Esophagus muscularis mucosa (tissue), 4 donors: Measurements from ENCODE around the gene COA7. TPM values are rescaled to one million over a fixed set of nuclear protein-coding genes. Genes with fewer than 3 reads are reported as not detected.

Experiments
- DNase-seq: peaks from one replicate; pipeline ENCODE4 v3.0.0-alpha.2; 2017; ENCODE audit errors: extremely low spot score
- H3K27ac ChIP-seq, 4 donors: fragments of 200-600 bp; sonication (generic); replicated peaks in 1 of 4; 1 replicate in 3 of 4; 2 replicates in 1 of 4; pipeline ENCODE4 v1.5.1; 2016 to 2019; ENCODE audit warnings: mild to moderate bottlenecking in 1 of 4
- H3K27me3 ChIP-seq, 4 donors: fragments of 200-600 bp; sonication (generic); one replicate each; pipeline versions ENCODE4 v1.5.1 to v1.6.0; 2016 to 2019
- H3K36me3 ChIP-seq, 4 donors: fragments of 200-600 bp; sonication (generic); one replicate each; pipeline ENCODE4 v1.5.1; 2016 to 2019
- H3K4me1 ChIP-seq, 4 donors: fragments of 200-600 bp; sonication (generic); one replicate each; pipeline ENCODE4 v1.5.1; 2016 to 2019
- H3K4me3 ChIP-seq, 4 donors: fragments of 200-600 bp; sonication (generic); 1 replicate in 2 of 4; 2 replicates in 2 of 4; pipeline ENCODE4 v1.5.1; 2016 to 2019; ENCODE audit warnings: mild to moderate bottlenecking in 4 of 4, moderate library complexity in 1 of 4
- H3K9me3 ChIP-seq, 4 donors: fragments of 200-600 bp; sonication (generic); 1 replicate in 3 of 4; 2 replicates in 1 of 4; pipeline ENCODE4 v1.5.1; 2016 to 2019
- EP300 ChIP-seq: sonication (generic); formaldehyde crosslinking; IDR thresholded peaks from one replicate; pipeline ENCODE4 v1.6.1; 2017; ENCODE audit warnings: antibody characterized with exemption
- POLR2A ChIP-seq: fragments of 450-650 bp; IDR thresholded peaks from one replicate; pipeline ENCODE4 v1.6.1; 2017; ENCODE audit warnings: antibody characterized with exemption, moderate library complexity, mild to moderate bottlenecking, low read depth
- POLR2AphosphoS5 ChIP-seq, 2 donors: sonication (generic); formaldehyde crosslinking; IDR thresholded peaks; one replicate each; pipeline ENCODE4 v1.6.1; 2017; ENCODE audit warnings: antibody characterized with exemption in 2 of 2
- WGBS: methylation state at CpG from one replicate; pipeline ENCODE4 v1.1.5; 2018; 5-methylcytosine and 5-hydroxymethylcytosine counted together
- intact Hi-C: fragments of 100-400 bp; cut with DNase I; formaldehyde crosslinking; loops from one replicate; pipeline ENCODE4 v1.15.1; 2023
- total RNA-seq, 4 donors: library from RNA; depleted of rRNA; stranded (reverse); fragments of >200 nt; gene quantifications; one replicate each; pipeline versions ENCODE4 v1.1.0 to v1.2.1, GENCODE V29; 2016
- TF ChIP-seq, protein P1 (sequence below), 3 experiments: fragments of 200-600 bp in 2 of 3; fragments of 450-650 bp in 1 of 3; sonication (generic) in 2 of 3; IDR thresholded peaks; one replicate each; pipeline ENCODE4 v1.5.1; 2017 to 2019; ENCODE audit warnings: antibody characterized with exemption in 3 of 3, mild to moderate bottlenecking in 2 of 3, moderate library complexity in 1 of 3

The COA7 gene
- total RNA-seq, 4 donors from 2014 or later = 8.3 to 9.7 (median 9.2) TPM

- Histone ChIP-seq H3K27me3 (no peaks in the 10 kb centered on the region), H3K4me1 (peaks cover 0 to 4% (median 2%) of the 10 kb centered on the region in 4 donors), H3K36me3 (peaks cover 17 to 28% (median 27%) of the 10 kb centered on the region in 4 donors), H3K4me3 (no peak overlapping the region), H3K9me3 (no peaks in the 10 kb centered on the region), H3K27ac (no peak overlapping the region)
- TF ChIP-seq EP300 = no peak
- no peak for TF ChIP-seq POLR2A
- no peak for TF ChIP-seq POLR2AphosphoS5 (IDR thresholded peaks at IDR 0.05)
- TF ChIP-seq, protein P1, sequence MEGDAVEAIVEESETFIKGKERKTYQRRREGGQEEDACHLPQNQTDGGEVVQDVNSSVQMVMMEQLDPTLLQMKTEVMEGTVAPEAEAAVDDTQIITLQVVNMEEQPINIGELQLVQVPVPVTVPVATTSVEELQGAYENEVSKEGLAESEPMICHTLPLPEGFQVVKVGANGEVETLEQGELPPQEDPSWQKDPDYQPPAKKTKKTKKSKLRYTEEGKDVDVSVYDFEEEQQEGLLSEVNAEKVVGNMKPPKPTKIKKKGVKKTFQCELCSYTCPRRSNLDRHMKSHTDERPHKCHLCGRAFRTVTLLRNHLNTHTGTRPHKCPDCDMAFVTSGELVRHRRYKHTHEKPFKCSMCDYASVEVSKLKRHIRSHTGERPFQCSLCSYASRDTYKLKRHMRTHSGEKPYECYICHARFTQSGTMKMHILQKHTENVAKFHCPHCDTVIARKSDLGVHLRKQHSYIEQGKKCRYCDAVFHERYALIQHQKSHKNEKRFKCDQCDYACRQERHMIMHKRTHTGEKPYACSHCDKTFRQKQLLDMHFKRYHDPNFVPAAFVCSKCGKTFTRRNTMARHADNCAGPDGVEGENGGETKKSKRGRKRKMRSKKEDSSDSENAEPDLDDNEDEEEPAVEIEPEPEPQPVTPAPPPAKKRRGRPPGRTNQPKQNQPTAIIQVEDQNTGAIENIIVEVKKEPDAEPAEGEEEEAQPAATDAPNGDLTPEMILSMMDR (IDR thresholded peaks at IDR 0.05) = no peak
- intact Hi-C loops = loop anchor here (10.0 kb wide), 2 partner anchors 130 to 280 kb away; partner anchors contain the start of genes ORC1, PRPF38A and TUT4
- 83% methylated on average over 1 of the region's 1 CpG for WGBS
- no peak for DNase-seq
Measured at GRCh38 chr1:52684545-52684944, 13.6 kb downstream of the COA7 start.

GRCh38 chr1:52683367-52683940 is 14.7 kb downstream of the COA7 start:
- Histone ChIP-seq H3K36me3 (peaks cover 17 to 21% (median 19%) of the 10 kb centered on the region in 4 donors), H3K27me3 (no peaks in the 10 kb centered on the region), H3K9me3 (no peaks in the 10 kb centered on the region), H3K4me3 (no peak overlapping the region), H3K4me1 (peaks cover 0 to 4% (median 2%) of the 10 kb centered on the region in 4 donors), H3K27ac (no peak overlapping the region)
- intact Hi-C loops = loop anchor here (10.0 kb wide), 2 partner anchors 129 to 279 kb away; partner anchors contain the start of genes ORC1, PRPF38A and TUT4
- TF ChIP-seq, protein P1 (IDR thresholded peaks at IDR 0.05) = no peak
- TF ChIP-seq POLR2AphosphoS5 (IDR thresholded peaks at IDR 0.05) (no peak), POLR2A (no peak), EP300 (no peak)
- DNase-seq = no peak
- WGBS = 85% methylated on average over 4 of the region's 4 CpGs

DNA sequence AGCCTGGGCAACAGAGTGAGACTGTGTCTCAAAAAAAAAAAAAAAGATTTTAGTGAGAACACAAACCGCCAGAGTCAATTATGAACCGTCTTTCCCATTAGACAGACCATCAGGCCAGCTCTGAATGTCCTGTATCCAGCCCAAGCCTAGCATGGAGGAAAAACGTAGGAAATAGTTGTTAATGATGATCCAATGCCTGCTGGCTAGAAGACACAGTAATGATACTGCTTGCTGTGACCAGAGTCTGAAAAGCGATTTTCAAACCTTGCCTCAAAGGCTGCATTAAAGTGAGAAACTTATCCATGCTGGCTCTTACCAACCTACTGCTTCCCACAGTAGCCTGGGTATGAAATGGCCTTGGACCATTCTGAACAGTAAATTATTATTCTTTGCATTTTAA is 17.0 kb downstream of the COA7 start:
- TF ChIP-seq POLR2AphosphoS5 (IDR thresholded peaks at IDR 0.05) (no peak), POLR2A (no peak), EP300 (no peak)
- TF ChIP-seq, protein P1 (IDR thresholded peaks at IDR 0.05) = no peak
- no peaks in the 10 kb centered on the region for H3K36me3 ChIP-seq
- H3K9me3 ChIP-seq = no peaks in the 10 kb centered on the region
- WGBS = 92% methylated on average over 4 of the region's 4 CpGs
- intact Hi-C loops = loop anchor here (10.0 kb wide), 2 partner anchors 126 to 276 kb away; partner anchors contain the start of genes ORC1, PRPF38A and TUT4
- H3K27ac ChIP-seq = no peak overlapping the region
- no peak overlapping the region for H3K4me3 ChIP-seq
- H3K4me1 ChIP-seq = peaks cover 0 to 2% (median 1%) of the 10 kb centered on the region in 4 donors
- no peak for DNase-seq
- H3K27me3 ChIP-seq = no peaks in the 10 kb centered on the region

DNA sequence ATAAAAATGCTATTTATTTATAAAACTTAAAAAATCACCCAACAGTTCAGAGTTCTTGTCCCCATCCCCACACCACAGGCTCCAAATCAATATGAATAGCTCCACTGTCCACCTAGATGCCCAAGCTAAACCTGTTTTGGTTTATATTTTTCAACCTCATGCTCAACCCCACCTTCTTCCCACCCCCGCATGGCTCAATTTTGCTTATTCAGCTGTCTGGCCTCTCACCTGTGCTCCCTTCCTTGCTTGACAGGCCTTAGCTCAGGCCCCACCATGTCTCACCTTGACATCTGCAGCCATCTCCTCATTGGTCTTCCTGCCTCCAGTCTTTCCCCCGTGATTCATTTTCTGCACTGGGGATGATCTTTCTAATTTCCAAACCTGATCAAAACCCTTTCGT is 17.8 kb downstream of the COA7 start:
- WGBS = 79% methylated on average over 3 of the region's 3 CpGs
- H3K27me3 ChIP-seq = no peaks in the 10 kb centered on the region
- no peak for DNase-seq
- H3K4me1 ChIP-seq = no peaks in the 10 kb centered on the region
- no peaks in the 10 kb centered on the region for H3K9me3 ChIP-seq
- no peaks in the 10 kb centered on the region for H3K36me3 ChIP-seq
- TF ChIP-seq, protein P1 (IDR thresholded peaks at IDR 0.05) = no peak
- no peak for TF ChIP-seq POLR2AphosphoS5 (IDR thresholded peaks at IDR 0.05)
- TF ChIP-seq POLR2A = no peak
- no peak for TF ChIP-seq EP300
- no peak overlapping the region for H3K27ac ChIP-seq
- no peak overlapping the region for H3K4me3 ChIP-seq
- intact Hi-C loops = loop anchor here (10.0 kb wide), 2 partner anchors 126 to 276 kb away; partner anchors contain the start of genes ORC1, PRPF38A and TUT4

DNA sequence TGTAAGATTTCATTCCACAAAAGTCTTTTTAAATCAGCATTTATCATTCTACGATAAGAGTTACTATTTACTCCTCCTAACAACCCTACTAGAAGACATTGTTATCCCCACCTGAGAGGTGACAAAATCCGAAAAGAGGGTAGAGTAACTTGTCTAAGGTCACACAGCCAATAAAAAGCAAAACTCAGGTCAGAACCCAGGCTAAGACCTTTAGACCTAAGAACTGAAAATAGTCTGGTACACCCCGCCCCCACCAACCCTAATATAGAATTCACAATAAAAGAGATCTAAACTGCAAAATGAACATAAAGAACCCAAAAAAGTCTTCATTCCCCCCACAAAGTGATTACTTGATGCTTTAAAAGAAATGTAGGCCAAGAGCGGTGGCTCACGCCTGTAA is 18.6 kb downstream of the COA7 start:
- Histone ChIP-seq H3K27ac (no peak overlapping the region), H3K36me3 (no peaks in the 10 kb centered on the region), H3K4me3 (no peak overlapping the region), H3K4me1 (no peaks in the 10 kb centered on the region), H3K9me3 (no peaks in the 10 kb centered on the region), H3K27me3 (no peaks in the 10 kb centered on the region)
- DNase-seq = no peak
- WGBS = 97% methylated on average over 5 of the region's 5 CpGs
- intact Hi-C loops = no loop called here
- no peak for TF ChIP-seq POLR2A
- TF ChIP-seq, protein P1 (IDR thresholded peaks at IDR 0.05) = no peak
- TF ChIP-seq EP300 = no peak
